Mammary microvascular endothelial cell (primary cell): ENCODE results near the gene OR10J4. TPM values are rescaled to one million over a fixed set of nuclear protein-coding genes. Genes with fewer than 3 reads are reported as not detected.

Source experiments
- total RNA-seq: library from RNA; depleted of rRNA; stranded (reverse); fragments of >200 nt; gene quantifications from 2 replicates; pipeline ENCODE4 v1.2.3, GENCODE V29; 2015

The OR10J4 gene
- total RNA-seq: not detected in 2 replicates

DNA sequence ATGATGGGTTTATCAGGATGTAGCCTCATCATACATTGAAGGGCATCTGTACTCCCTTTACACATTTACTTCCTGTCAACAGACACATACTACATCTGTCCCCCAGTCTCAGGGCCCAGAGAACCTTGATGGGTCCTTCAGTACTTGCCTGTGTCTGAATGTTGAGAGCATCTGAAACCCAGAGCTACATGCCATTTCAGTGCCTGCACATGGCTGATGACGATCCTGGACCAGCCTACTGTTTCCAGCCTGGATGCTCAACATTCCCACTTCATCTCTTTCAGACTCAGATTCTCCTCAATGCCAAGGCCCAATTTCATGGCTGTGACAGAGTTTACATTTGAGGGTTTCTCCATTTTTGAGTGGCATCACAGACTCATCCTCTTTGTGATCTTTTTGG lies at the start of gene OR10J4:
Gene OR10J4, plus strand, starts transcription at position 301 of the 400 bp plus-strand sequence.

DNA sequence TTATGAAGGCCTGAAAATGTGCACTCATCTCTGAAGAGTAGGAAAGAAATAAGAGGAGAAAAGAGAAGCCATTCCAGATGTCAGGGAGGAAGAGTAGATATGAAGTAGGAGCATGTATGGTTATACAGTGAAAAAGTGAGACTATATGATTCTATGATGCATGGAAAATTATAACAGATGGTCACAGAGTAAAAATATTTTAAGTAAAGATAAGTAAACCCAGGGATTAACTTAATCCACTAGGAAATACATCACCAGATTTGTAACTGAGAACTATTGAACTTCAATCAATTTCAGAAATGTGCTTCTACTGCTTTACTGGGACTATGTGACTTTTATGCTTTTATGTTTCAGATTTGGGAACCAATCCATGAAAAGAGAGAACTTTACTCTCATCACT lies 7.4 kb downstream of the OR10J4 start, which contains the start of gene OR10J1:
Gene OR10J1, plus strand, starts transcription at position 301 of the 400 bp plus-strand sequence. Its CDS starts 70 bp downstream, at position 371.

Other genes starting within 250 kb of the OR10J4 start
- not detected in 2 replicates for gene ACKR1, start 227.3 kb upstream of the OR10J4 start, total RNA-seq
- gene FCER1A, start 129.9 kb upstream of the OR10J4 start, total RNA-seq: not detected in 2 replicates
- not detected in 2 replicates for gene OR10J1, start 7.5 kb downstream of the OR10J4 start, total RNA-seq
- not detected in 2 replicates for gene OR10J5, start 103.8 kb downstream of the OR10J4 start, total RNA-seq
- not detected in 2 replicates for gene APCS, start 155.6 kb downstream of the OR10J4 start, total RNA-seq